ENCODE measurements around the gene TMEM9B.

- no peak for TF ChIP-seq POLR2A (IDR thresholded peaks at IDR 0.05)
- no peak for TF ChIP-seq CTCF (IDR thresholded peaks at IDR 0.05)
Measured at GRCh38 chr11:8971196-8971923, 7.1 kb upstream of the TMEM9B start.
